HG03060 (cell line): ENCODE results near the gene CDC6.

Experiments used
- ATAC-seq: cut with Tn5 transposase; IDR thresholded peaks from one replicate; pipeline ENCODE4 v1.9.1; 2021; ENCODE audit warnings: low read depth, moderate number of reproducible peaks; ENCODE audit not compliant: unreplicated experiment

Gene CDC6

DNA sequence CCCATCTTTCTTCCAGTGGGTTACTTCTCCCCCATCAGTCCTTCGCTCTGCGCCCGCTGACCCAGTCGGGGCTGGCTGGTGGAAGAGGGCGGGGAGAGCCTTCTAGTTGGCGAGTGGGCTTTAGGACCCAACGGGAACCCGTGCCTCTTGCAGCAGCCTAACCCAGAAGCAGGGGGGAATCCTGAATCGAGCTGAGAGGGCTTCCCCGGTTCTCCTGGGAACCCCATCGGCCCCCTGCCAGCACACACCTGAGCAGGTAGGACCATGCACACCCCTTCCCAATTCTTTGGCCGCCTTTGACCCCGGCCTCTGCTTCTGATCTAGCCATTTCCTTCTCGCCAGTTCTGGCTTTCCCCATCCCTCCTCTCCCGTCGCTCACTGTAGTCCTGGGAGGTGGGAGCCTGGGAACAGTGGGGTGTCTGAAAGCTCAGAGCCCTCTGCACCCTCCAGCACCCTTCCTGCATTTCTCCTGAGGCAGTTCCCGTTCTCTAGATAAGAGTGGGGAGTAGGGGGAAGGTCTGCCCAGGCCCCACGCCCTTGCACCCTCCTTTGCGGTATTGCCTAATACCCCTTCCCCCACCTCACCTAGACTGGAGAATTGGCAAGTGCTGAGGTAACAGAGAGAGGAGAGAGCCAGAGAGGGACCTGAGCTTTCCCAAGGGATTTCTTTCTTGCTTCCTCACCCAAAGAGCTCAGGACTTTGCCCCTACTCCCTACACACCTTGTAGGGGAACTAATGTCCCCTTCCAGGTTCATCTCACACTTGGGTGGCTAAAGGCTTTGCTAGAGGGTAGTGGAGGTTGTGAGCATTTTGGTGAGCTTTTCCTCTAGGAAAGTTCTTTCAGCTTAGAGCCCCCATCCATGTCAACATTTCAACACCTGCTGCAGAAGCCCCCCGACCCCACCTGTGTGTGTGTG, 21.6 kb downstream of the CDC6 start, which contains the start of gene RARA:
TSS of gene RARA (plus strand) at position 150 of the 918 bp plus-strand sequence. CDS start 22,039 bp downstream, outside the sequence.
- no peak for ATAC-seq

GRCh38 chr17:40309949-40310510, 22.4 kb downstream of the CDC6 start:
- ATAC-seq = no peak

DNA sequence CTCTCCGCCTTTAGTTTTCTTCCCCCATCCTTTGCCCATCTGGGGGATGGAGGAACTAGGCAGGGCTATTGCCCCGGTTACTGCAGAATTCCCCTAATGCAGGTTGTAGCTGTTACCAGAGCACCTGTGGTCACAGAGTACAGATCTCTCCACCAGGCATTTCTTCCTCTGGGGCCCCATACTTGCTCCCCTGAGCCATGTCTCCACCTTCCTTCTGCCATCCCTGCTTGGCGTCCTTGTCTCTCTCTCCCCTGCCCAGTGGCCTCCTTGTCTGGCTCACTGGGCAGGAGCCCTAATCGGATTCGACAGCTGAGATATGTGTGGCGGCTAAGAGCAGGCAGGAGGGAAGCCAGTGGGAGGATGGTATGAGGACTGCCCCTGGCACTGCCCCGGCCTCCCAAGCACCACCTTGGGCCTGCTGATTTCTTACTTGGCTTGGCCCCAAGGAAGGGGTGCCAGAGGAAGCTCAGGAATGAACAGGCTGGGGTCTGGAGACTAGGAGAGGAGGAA, 23.3 kb downstream of the CDC6 start:
- no peak for ATAC-seq

DNA sequence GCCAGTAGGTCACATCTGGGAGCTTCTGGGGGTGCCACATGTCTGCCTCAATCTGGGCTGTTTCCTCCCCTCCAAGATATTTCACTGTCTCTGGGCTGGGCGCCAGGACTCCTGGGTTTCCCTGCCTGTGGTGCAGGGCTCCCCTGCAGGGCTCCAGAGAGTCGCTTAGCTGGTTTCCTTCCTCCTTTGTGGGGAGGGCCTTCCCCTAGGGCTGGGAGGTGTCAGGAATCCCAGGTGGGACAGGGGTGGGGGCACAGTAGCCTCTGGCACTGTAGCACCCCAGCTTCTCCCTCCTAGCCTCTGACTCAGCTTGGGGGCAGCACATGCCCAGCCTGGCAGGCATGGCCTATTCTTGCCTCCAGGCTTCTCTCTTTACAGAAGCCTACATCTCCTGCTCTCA, 23.9 kb downstream of the CDC6 start:
- no peak for ATAC-seq

- no peak for ATAC-seq
Observed at GRCh38 chr17:40312131-40312731, 24.6 kb downstream of the CDC6 start.

DNA sequence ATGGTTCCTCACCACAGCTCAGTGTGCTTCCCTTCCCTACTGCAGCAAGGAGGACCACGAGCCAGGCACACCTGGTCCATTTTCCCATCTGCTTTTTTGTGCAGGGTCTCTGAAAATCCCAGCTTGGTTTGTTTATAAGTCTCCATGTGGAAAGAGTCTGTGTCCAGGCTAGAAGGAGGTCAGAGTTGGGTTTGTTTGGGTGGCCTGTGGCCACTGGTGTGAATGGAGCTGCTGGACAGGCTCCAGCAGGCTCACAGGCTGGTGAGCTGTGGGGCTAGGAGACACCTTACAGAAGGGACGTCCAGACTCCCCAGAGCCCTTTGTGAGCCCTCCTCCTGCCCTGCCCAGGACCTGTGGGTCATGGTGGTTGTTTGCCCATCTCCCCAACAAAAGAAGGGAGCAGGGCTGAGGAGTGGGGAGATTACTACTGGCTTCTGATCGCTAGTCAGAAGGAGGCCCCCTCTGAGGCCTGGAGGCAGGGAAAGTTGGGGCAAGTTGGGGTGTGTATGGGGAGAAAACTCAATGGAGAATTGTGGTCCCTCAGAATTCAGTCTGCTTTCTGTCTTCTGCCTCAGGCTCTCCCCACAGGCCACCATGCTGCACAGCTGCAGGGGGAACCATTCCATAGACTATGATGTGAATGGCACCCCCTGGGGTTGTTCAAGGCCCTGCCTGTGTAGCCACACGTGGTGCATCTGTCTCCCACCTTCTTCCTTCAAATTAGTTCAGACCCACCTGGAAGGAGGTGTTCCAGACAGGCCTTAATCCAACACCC, 25.4 kb downstream of the CDC6 start:
- no peak for ATAC-seq

DNA sequence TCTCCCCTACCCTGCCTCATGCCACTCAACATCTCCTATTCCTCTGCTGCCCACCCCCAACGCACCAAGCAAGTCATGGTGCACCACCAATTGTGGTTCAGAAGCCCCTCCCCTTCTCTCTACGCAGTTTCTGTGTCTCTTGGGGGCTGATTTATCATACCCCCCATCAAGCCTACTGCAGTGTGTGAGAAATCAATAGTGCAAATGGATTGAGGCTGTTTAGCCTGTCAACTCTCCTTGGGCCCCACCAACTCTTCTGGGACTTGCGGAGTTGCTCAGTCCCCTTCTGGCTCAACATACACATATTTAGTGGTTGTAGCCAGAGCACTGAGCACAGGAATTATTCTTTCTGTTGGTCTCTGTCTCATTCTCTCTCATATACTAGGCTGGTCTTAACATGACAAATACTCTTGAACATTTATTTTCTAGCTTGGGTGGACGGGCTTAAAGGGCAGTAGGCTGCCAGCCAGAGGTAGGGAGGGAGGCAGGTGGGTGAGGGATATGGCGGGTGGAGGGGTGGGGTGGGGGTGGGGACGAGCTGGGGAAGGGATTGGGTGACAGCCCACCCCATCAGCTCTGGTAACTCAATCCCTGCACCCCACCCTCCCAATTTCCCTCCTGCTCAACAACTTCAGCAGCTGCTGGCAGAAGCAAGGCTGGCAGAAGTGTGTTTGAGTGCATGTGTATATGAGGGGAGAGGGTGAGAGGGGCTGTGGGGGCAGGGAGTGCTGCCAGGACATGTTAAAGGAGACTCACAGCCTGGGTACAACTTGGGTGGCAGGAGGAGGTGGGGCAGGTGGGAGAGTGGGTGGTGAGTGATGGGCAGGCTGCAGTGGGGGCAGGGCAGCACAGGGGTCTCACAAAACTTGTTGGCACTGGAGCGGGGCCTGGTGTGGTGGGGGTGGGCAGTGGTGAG, 26.2 kb downstream of the CDC6 start:
- ATAC-seq = no peak

DNA sequence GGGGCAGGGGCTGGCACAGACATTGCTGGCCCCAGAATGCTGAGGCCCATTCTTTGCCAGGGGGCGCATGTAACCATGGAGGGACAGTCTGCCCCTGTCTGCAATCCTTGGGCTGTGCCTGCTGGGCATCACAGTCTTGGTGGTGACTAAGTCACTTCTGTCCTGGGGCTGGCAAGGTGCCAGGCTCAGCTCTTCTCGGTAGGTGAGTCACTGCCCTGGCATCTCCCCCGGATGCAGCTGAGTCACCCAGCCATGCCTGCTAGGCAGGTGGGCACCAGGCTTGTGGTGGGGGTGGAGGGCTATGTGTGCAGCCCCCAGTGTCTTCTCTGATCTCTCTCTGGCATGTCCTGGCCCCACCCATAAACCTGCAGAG, 26.9 kb downstream of the CDC6 start:
- no peak for ATAC-seq

DNA sequence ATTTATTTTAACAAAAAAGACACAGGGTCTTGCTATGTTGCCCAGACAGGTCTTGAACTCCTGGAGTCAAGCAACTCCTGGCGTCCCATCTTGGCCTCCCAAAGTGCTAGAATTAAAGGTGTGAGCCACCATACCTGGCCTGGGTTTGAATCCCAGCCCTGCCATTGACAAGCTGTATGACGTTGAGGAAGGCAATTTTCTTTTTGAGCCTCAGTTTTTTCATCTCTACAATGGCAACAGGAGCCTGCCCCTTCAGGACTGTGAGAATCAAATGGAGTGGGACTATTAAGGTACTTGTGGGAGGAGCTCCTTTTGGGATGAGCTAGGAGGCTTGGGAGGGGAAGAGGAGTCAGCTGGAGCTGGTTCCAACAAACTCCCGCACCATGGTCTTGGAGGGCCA, 27.5 kb downstream of the CDC6 start:
- ATAC-seq = no peak

GRCh38 chr17:40315678-40316570, 28.2 kb downstream of the CDC6 start:
- no peak for ATAC-seq

DNA sequence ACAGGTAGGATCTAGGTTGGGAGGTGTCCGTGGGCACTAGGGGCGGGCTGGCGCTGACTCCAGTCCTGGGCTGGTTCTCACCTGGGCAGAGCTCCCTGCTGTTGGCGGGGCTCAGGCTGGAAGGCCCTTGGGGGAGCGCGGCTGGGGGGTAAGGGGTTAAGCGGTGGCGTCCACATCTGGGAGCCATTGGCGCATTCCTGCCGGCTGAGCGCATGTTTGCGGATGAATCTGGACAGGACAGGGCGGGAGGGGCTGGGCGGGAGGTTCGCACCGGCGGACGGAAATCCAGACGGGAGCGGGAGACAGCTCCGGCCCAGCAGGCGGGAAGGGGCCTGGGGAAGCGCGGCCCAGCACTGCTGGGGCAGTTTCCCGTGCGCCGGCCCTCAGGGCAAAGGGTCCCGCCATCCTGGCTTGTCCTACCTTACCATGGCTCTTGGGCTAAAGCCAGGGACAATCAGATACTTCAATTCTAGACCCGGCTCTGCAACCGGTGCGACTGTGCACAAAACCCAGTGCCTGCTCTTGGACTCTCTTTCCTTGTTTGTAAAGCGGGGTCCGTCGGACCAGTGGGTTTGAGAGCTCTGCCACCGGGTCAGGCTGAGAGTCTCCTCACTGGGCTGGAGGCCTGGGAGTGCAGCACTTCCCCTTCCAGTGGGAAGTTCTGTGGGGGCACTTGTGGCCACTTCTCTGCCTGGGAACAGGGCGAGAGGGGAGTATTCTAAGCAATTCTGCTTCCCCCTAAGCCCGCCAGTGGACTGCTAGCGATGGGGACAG, 29.1 kb downstream of the CDC6 start:
- ATAC-seq = no peak

- ATAC-seq = no peak
Observed at GRCh38 chr17:40317345-40317873, 29.7 kb downstream of the CDC6 start.

DNA sequence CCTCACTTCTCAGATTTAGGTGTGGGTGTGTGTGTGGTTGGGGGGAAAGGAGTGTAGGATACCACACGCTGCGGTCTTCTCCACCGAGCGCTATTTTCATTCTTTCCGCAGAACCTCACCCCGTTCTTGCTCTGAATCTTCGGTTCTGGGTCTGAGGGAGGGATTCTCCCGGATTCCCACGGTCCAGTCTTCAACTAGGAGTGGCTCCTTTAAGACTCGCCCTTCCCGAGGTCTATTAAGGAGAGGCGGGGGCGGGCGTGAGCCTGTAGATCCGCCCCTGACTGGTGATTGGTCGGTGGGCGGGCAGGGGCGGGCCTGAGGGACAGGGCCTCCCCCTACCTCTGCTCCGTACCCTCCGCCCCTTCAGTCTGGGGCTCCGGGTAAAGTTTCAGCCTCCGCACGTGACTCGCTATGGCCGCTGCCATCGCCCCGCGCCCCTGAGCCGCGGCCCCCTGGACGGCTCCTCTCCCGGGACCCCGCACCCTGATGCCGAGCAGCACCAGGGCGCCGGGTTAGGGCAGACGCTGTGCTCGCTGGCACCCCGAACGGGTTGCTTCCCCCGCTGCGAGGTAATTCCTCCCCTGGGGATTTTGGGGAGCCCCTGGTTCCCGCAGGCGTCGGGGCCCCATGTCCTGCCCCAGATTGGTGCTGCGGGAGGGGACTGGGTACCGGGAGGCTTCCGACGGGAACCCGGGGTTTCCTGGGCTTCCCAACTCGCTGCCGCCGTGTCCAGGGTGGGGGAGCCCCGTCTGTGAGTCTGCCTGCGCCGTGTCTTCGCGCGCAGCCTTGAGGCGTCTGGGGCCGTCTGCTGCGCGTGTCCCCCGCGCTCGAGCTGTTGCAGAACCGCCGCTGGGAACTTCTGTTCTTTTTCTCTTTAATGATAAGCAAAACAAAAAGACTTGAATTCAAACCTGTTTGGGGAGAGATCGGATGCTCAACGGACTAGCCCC, 30.5 kb downstream of the CDC6 start:
- no peak for ATAC-seq

GRCh38 chr17:40318830-40319391, 31.2 kb downstream of the CDC6 start:
- ATAC-seq = no peak

- no peak for ATAC-seq
Observed at GRCh38 chr17:40319651-40320540, 32.2 kb downstream of the CDC6 start.
